Keratinocyte (primary cell): Measurements from ENCODE around the gene MED19. TPM values are rescaled to one million over a fixed set of nuclear protein-coding genes. Genes with fewer than 3 reads are reported as not detected.

ENCODE experiments used
- DNase-seq: peaks from one replicate; pipeline ENCODE4 v3.0.0-alpha.2; 2011; ENCODE audit warnings: low read depth, missing footprints, low spot score
- FAIRE-seq: peaks from 2 replicates; lab custom pipeline; 2011; peaks lifted over from hg19 to GRCh38; lab: Jason Lieb, UNC
- H2AFZ ChIP-seq: 2 replicates; pipeline ENCODE4 v1.6.0; 2012; ENCODE audit warnings: low read length, control low read depth, inconsistent platforms; ENCODE audit not compliant: control insufficient read depth
- H3K27ac ChIP-seq: 2 replicates; pipeline ENCODE4 v1.5.1; 2011; ENCODE audit warnings: low read length; ENCODE audit not compliant: control insufficient read depth, insufficient read depth
- H3K27me3 ChIP-seq: 3 replicates; pipeline ENCODE4 v1.6.0; 2011; ENCODE audit warnings: low read length; ENCODE audit not compliant: control insufficient read depth, insufficient read depth; ENCODE audit errors: extremely low read depth
- H3K36me3 ChIP-seq, 2 experiments: 2 replicates in 1 of 2; 3 replicates in 1 of 2; pipeline ENCODE4 v1.5.1; 2011; ENCODE audit warnings: low read length in 2 of 2, mild to moderate bottlenecking in 1 of 2; ENCODE audit not compliant: control insufficient read depth in 2 of 2, insufficient read depth in 2 of 2; ENCODE audit errors: extremely low read depth in 1 of 2
- H3K4me1 ChIP-seq: 3 replicates; pipeline ENCODE4 v1.5.1; 2011; ENCODE audit warnings: low read length; ENCODE audit not compliant: control insufficient read depth, insufficient read depth; ENCODE audit errors: extremely low read depth
- H3K4me2 ChIP-seq: 3 replicates; pipeline ENCODE4 v1.6.0; 2011; ENCODE audit warnings: low read depth, low read length; ENCODE audit not compliant: control insufficient read depth, insufficient read depth; ENCODE audit errors: extremely low read depth
- H3K4me3 ChIP-seq, 3 experiments: fragments of 200-600 bp in 1 of 3; sonication (generic) in 1 of 3; 2 replicates in 2 of 3; 3 replicates in 1 of 3; pipeline ENCODE4 v1.5.1; 2011 to 2016; ENCODE audit warnings: low read length in 3 of 3, mild to moderate bottlenecking in 3 of 3, control low read depth in 2 of 3, inconsistent platforms in 1 of 3, low read depth in 1 of 3, mixed read lengths in 1 of 3, mixed run types in 1 of 3, moderate library complexity in 1 of 3; ENCODE audit not compliant: control insufficient read depth in 2 of 3, insufficient read depth in 2 of 3; ENCODE audit errors: extremely low read depth in 1 of 3
- H3K79me2 ChIP-seq: 2 replicates; pipeline ENCODE4 v1.6.0; 2012; ENCODE audit warnings: low read length; ENCODE audit not compliant: control insufficient read depth, insufficient read depth
- H3K9ac ChIP-seq: 3 replicates; pipeline ENCODE4 v1.6.0; 2011; ENCODE audit warnings: low read length; ENCODE audit not compliant: control insufficient read depth, insufficient read depth; ENCODE audit errors: extremely low read depth
- H3K9me1 ChIP-seq: 3 replicates; pipeline ENCODE4 v1.6.0; 2011; ENCODE audit warnings: low read length; ENCODE audit not compliant: control insufficient read depth, insufficient read depth; ENCODE audit errors: extremely low read depth
- H3K9me3 ChIP-seq: 2 replicates; pipeline ENCODE4 v1.5.1; 2012; ENCODE audit warnings: low read depth, low read length; ENCODE audit not compliant: control insufficient read depth
- H4K20me1 ChIP-seq: 3 replicates; pipeline ENCODE4 v1.6.0; 2011; ENCODE audit warnings: low read length; ENCODE audit not compliant: control insufficient read depth, insufficient read depth; ENCODE audit errors: extremely low read depth
- EZH2 ChIP-seq: IDR thresholded peaks from one replicate; pipeline ENCODE4 v1.6.1; 2012; ENCODE audit warnings: inconsistent platforms, mild to moderate bottlenecking, low read length, moderate library complexity
- dilution Hi-C: fragments of 300-500 bp; cut with MboI; formaldehyde crosslinking; loops from one replicate; pipeline ENCODE4 v1.7.0; 2020; ENCODE audit warnings: low sequenced_read_pairs; ENCODE audit not compliant: extremely low pct_ligation_motif_present
- polyA plus RNA-seq, 5 experiments: library from polyadenylated mRNA; depleted of rRNA in 3 of 5; stranded (reverse) in 3 of 5; stranded (forward) in 1 of 5; unstranded in 1 of 5; fragments of >200 nt; gene quantifications; 1 replicate in 1 of 5; 2 replicates in 3 of 5; 3 replicates in 1 of 5; pipeline versions ENCODE4 v1.2.1 to v1.2.3, GENCODE V29; 2011 to 2012; ENCODE audit warnings: missing spikeins in 2 of 5, low read depth in 1 of 5, low replicate concordance in 1 of 5
- TF ChIP-seq, protein P1 (sequence below), 3 experiments: IDR thresholded peaks in 1 of 3; conservative IDR thresholded peaks in 1 of 3; optimal IDR thresholded peaks in 1 of 3; 2 replicates in 2 of 3; 3 replicates in 1 of 3; pipeline versions ENCODE3 to v1.5.1; 2011; ENCODE audit warnings: low read length in 3 of 3, mild to moderate bottlenecking in 3 of 3, moderate library complexity in 2 of 3, control low read depth in 1 of 3, inconsistent platforms in 1 of 3; ENCODE audit not compliant: insufficient read depth in 2 of 3; ENCODE audit errors: extremely low read depth in 1 of 3

MED19 gene
- polyA plus RNA-seq, 1 donor (not counting 4 experiments of a cell fraction or from before 2014, with no cell fraction given): 19.3 TPM

DNA sequence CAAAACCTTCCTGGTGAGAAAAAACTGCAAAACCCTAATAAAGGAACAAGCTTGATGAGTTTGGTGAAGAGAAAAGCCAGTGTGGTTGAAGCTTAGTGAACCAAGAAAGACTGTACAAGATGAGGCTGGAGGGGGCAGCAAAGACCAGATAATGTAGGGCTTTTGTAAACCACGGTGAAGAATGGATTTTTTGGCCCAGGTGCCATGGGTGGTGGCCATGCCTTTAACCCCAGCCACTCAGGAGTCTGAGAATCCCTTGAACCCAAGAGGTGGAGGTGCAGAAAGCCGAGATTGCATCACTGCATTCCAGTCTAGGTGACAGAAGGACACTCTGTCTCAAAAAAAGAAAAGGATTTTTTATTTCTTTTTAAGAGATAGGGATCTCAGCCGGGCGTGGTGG is 49.1 kb downstream of the MED19 start:
- Histone ChIP-seq H3K4me3 (no peak overlapping the region), H3K4me2 (no peak overlapping the region), H3K9me1 (no peaks in the 10 kb centered on the region), H3K27ac (no peak overlapping the region), H3K79me2 (peaks cover 27% of the 10 kb centered on the region), H3K9ac (no peak overlapping the region), H3K27me3 (no peaks in the 10 kb centered on the region), H4K20me1 (no peaks in the 10 kb centered on the region), H3K4me1 (peaks cover 6% of the 10 kb centered on the region), H3K9me3 (no peaks in the 10 kb centered on the region), H2AFZ (no peak overlapping the region), H3K36me3 (peaks cover 7% of the 10 kb centered on the region in 2 experiments)
- FAIRE-seq: no peak
- dilution Hi-C loops: no loop called here
- no peak for DNase-seq
- no peak for TF ChIP-seq EZH2
- TF ChIP-seq, protein P1, sequence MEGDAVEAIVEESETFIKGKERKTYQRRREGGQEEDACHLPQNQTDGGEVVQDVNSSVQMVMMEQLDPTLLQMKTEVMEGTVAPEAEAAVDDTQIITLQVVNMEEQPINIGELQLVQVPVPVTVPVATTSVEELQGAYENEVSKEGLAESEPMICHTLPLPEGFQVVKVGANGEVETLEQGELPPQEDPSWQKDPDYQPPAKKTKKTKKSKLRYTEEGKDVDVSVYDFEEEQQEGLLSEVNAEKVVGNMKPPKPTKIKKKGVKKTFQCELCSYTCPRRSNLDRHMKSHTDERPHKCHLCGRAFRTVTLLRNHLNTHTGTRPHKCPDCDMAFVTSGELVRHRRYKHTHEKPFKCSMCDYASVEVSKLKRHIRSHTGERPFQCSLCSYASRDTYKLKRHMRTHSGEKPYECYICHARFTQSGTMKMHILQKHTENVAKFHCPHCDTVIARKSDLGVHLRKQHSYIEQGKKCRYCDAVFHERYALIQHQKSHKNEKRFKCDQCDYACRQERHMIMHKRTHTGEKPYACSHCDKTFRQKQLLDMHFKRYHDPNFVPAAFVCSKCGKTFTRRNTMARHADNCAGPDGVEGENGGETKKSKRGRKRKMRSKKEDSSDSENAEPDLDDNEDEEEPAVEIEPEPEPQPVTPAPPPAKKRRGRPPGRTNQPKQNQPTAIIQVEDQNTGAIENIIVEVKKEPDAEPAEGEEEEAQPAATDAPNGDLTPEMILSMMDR (optimal IDR thresholded peaks at IDR 0.05 in 1 of 3, IDR thresholded peaks at IDR 0.05 in 1 of 3, conservative IDR thresholded peaks at IDR 0.05 in 1 of 3; ENCODE audit: extremely low read depth in 1 of 3, insufficient read depth in 2 of 3, low read length in 3 of 3): peak in 2 of 3 experiments; percentile 27 to 37

DNA sequence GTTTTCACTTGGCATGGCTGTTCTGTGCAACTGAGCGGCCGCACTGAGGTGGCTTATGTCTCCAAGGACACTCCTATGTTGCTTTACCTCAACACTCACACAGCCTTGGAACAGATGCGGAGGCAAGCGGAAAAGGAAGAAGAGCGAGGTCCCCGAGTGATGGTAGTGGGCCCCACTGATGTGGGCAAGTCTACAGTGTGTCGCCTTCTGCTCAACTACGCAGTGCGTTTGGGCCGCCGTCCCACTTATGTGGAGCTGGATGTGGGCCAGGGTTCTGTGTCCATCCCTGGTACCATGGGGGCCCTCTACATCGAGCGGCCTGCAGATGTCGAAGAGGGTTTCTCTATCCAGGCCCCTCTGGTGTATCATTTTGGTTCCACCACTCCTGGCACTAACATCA is 52.3 kb downstream of the MED19 start:
- H3K9ac ChIP-seq: no peak overlapping the region
- H3K9me3 ChIP-seq: no peaks in the 10 kb centered on the region
- H4K20me1 ChIP-seq: no peaks in the 10 kb centered on the region
- TF ChIP-seq, protein P1 (optimal IDR thresholded peaks at IDR 0.05 in 1 of 3, IDR thresholded peaks at IDR 0.05 in 1 of 3, conservative IDR thresholded peaks at IDR 0.05 in 1 of 3; ENCODE audit: extremely low read depth in 1 of 3, insufficient read depth in 2 of 3, low read length in 3 of 3): no peak
- H2AFZ ChIP-seq: no peak overlapping the region
- H3K4me2 ChIP-seq: no peak overlapping the region
- H3K27me3 ChIP-seq: no peaks in the 10 kb centered on the region
- H3K9me1 ChIP-seq: no peaks in the 10 kb centered on the region
- H3K79me2 ChIP-seq: peaks cover 30% of the 10 kb centered on the region
- DNase-seq (no peak), FAIRE-seq (no peak)
- dilution Hi-C loops: no loop called here
- H3K27ac ChIP-seq: no peak overlapping the region
- no peak overlapping the region for H3K4me3 ChIP-seq
- peaks cover 7% of the 10 kb centered on the region in 2 experiments for H3K36me3 ChIP-seq
- H3K4me1 ChIP-seq: peaks cover 5% of the 10 kb centered on the region
